Hematopoietic multipotent progenitor cell treated with erythropoietin and hydrocortisone succinate and interleukin-3 and kit ligand, for 15 days (in vitro differentiated cells): ENCODE measurements around the gene SPATA20.

Experiments used
- DNase-seq: peaks from one replicate; pipeline ENCODE4 v3.0.0-alpha.2; 2015; ENCODE audit warnings: low spot score

The SPATA20 gene

DNA sequence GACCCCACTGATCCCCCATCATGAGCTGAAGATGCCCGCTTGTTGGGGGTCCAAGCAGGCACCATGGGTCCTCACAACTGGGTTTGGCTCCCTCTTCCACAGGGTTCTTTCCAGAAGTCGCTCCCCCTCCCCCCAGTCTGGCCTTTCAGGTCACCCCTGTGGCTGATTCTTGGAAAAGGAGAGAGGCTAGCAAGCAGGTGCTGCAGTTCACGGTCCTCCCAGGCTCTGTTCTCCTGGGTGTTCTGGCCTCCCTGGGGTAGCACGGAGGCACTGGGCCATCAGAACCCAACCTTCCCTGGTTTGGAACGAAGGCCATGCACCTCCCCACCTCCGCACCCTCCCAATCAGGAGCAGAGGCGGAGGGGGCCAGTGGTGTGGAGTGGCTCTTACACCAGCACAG lies 32.4 kb downstream of the SPATA20 start:
- no peak for DNase-seq

DNA sequence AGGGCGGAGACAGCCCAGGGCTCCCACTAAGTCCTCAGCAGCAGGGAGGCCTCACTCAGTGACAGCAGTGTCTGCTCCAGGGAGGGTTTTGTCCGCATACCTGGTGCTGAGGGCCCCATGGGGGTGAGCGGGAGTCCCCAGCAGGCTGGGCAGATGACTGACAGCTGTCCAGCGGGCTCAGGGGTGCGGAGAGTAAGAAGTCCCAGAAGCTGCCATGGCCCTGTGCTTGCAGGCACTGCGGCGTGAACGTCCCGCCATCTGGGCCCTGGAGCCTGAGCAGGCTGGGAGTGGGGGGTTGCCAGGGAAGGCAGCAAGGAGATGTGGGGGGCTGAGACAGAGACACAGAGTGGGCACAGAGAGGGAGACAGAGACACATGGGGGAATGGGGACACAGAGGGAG lies 33.7 kb downstream of the SPATA20 start:
- no peak for DNase-seq

DNA sequence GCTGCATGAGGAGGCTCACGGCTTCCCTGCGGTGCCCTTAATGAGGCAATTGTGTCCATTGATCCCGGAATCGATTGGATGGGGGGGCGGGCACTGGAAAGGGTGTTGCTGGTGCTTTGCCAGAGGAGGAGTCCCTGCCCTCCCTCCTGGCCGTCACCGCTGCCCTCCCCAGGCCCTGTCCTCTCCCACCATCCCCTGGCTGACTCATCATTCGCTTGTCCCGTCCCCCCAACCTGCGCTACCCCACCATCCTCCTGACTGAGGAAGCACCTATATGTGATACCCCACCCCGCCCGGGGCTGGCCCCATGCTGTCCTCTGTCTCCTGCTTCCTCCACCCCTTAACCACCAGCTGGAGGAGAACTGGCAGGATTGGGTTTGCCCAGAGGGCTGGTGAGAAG lies 34.3 kb downstream of the SPATA20 start:
- DNase-seq: no peak

DNA sequence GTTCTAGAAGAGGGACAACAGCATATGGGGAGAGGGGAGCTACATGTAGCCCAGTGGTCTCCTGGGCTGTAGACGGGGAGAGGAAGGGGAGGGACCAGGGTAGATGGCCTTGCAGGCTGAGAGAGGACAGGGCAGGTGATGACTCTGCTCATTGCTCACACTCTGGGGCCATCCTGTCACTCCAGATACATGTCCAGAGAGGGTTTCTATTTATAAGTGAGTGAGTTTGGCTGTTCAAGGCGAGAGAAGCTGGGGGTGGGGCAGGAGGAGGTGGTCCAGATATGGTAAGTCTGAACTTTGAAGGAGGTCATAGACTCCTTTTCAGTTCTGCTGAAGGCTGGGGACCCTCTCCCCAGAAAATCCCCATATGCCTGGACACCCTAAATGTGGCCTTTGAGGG lies 35.8 kb downstream of the SPATA20 start:
- DNase-seq: no peak

DNA sequence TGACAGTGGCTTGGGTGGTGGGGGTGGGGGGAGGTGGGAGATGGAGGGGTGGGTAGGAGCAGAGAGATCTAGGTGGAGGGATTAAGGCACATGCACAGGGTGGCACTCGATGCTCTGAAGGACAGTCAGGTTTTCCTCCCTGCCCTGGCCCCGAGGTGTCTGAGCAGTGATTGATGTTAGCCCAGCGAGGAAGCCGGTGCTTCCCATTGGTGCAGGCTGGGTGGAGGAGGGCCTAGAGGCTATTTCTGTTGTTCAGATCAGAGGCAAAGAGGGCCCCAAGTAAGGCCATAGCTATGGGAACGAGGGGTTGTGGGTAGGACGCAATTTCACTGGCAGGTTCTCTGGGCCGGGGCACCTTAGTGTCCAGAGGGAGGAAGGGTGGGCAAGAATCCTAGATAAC lies 36.7 kb downstream of the SPATA20 start:
- DNase-seq: no peak

DNA sequence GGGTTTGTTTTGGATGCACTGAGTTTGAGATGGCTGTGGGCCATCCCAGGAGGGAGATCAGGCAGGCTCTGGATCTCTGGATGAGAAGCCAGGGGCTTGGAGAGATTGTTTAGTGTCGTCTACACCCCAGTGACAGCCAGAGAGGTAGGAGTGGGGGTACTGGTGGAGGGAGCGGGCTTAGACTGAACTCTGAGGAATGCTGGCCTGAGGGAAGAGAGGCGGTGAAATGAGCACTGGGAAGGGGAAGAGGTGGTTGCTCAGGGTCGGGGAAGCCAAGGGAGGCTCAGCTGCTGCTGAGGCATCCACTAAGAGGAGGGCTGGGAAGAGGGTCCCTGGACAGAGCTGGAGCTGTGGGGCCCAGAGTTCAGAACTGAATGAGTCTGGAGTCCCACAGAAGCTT lies 37.1 kb downstream of the SPATA20 start:
- DNase-seq: no peak

DNA sequence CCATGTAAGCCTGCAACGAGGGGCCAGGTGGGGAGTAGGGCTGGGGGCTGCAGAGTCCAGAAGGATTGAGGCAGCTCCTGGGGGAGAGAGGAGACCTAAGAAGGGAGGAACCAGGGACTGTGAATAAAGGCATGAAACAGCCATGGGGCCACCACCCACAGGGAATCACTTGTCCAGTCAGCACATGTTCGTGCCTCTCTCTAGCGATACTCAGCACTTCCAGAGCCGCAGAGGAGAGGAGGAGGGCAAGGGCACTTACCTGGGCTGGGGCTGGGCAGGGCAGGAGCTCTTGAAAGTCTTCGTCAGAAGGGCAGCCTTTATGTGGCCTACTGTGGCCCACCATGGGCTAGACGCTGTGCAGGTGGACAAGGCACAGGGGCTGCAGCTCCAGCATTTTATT lies 37.8 kb downstream of the SPATA20 start:
- no peak for DNase-seq

DNA sequence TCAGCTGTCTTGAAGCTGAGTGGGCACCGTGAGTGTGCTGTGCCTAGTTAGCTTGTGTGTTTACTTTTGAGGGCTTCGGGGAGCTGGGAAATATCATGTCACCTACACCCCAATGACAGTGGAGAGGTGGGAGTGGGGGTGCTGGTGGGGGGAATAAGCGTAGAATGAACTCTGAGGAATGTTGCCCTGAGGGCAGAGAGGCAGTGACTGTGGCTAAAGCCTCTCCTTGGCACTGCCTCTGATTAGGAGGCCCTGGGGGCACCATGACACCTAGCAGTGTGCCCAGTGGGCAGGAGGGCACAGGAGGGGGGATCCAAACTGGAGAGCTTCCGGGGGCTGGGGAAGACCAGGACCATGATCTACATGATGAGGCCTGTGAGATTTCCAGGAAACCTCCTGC lies 38.4 kb downstream of the SPATA20 start:
- DNase-seq: no peak

DNA sequence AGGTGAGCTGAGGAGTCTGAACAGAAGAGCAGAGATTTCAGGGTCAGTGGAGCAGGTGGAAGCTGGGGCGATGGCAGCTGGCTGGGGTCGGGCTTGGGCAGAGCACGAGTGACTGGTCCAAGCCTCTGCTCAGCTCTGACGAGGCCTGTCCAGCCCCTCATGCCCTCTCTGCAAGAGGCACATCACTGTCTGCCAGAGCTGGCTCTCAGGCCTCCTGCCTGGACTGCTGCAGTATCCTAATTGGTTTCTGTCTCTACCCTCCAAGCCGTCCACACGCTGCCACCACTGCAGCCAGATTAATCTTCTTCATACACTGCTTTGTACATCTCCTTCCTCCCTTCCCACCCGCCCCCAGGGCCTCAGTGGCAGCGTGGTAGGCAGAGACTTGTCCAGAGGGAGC lies 38.9 kb downstream of the SPATA20 start:
- no peak for DNase-seq

DNA sequence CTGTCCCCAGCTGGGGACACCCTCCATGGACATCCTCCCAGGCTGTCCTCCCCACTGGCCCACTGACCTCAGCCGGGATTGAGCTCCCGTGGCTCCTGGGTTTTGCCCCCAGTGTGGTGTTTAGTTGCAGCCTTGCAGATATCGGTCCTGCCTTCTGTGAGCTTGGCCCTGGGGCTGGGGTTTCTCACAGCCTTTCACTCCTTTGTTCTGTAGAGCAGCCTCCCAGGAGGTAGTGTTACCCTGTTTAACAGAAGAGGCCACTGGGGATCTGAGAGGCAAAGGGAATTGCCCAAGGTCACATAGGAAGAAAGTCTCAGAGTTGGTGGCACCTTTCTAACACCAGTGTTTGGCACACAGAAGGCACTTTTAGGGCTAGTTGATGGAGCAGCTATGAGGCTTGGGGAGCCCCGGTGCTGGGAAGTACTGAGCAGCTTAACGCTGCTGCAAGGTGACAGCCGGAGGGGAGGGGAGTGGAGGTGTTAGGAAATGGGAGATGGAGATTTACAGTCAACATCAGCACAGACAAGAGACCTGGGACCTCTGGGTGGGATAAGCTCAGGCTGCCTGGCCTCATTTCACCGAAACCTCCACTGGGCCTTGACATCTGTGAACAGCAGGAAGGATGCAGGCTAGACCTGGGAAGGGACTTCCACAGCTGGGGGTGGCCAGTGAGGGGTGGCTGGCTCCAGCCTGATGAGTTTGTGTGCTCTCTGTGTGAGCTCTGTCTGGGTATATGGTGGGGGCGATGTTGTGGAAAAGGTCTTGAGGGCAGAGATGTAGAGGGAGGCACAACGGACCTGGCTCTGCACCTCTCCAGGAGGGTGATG lies 39.7 kb downstream of the SPATA20 start:
- no peak for DNase-seq

DNA sequence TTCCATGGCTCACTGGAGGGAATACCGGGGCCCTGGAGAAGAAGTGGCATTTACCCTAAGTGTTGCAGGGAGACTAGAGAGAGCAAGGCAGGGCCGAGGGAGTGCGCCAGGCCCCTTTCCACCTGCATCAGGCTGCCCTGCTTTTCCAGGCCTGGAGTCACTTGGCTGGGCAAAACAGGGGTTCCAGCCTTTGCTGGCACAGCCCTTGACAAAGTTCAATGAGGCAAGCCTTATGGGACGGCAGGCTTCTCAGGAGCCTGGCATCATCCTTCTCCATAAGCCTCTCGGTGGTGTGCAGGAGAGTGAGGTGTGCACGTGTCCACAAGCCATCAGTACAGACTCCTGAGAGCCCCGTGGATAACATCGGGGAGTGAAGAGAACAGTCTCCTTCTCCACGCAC lies 40.6 kb downstream of the SPATA20 start:
- no peak for DNase-seq

DNA sequence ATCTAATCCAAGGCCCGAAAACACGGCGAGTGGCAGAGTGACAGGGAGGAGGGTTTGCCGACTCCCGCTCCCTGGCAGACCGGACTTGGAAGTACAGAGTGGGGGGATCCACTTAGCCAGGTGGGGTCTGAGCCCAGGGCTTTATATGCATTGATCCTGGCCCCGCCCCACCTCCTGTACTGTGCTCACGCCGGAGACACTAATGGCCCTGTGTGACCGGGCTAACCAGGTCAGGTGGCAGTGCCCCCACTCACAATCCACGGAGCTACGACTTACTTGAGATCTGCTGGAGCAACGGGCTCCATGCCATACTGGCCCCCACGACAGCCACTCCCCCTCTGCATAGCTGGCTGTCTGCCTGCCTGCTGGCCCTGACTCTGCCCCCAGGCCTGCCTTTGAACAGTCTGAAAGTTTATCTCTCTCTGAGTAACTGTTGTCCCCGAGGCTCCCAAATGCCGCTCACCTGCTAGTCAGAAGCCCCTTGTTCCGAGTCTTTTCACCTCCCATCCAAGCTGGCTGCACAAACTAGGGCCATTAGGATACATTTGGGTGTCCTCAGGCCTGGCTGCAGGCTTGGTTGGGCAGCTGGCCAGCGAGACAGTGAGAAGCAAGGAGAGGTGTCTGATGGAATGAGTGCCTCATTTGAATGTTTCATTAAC lies 41.5 kb downstream of the SPATA20 start:
- DNase-seq: no peak

DNA sequence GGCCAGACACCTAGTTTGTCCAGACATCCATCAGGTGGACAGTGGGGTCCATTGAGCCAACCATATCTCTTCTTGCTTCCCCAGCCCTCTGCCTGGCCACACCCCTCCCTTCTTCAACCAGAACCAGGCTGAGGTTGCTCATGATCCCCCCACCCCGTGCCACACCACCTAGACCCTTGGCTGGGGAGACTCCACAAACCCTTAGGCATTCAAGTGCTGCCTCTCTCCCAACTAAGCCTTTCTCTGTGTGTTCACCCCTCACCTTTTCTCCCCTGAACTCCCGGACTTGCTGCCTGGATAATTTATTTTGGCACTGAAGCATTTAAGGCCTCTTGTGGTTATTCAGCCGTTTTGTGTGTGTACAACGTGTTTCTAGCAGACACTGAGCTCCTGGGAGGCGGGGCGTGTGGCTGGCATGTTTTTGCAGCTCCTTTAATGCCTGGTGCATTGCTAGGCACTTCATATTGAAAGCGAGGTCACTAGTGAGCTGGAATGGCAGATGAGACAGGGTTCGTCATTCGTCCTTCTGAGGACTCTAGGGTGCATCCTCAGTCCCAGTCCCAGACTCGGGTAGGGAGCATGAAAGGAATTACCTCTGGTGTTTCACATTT lies 42.2 kb downstream of the SPATA20 start:
- no peak for DNase-seq

DNA sequence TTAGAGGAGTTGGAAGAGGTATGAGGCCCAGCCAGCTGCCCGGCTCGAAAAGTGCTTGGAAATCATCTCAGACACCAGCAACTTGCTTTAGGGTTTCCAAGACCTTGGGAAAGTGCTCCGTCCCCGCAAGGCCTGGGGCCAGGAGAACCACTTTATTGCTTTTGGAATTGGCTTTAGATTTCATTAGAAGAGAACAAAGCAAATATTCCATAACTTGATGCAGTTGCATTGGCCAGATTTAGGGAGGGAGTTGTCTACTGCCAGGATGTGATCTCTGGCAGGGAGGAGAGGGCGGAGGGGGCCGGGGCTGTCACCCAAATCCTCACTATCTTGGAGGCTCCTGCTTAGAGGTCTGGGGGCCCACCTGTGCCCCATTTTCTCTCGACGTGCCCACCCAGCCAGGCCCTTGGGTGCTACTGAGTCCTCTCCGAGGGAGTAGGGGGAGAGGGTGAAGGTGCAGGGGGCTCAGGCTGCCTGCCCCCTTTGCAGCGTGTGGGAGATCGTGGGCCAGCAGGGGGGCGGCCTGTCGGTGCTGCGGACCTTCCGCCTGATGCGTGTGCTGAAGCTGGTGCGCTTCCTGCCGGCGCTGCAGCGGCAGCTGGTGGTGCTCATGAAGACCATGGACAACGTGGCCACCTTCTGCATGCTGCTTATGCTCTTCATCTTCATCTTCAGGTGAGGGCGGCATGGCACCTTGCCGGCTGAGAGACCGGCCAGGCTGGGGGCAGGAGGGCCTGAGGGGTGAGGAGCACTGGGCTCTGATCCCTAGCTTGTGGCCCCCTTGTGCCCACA lies 44.2 kb downstream of the SPATA20 start:
- DNase-seq: no peak

DNA sequence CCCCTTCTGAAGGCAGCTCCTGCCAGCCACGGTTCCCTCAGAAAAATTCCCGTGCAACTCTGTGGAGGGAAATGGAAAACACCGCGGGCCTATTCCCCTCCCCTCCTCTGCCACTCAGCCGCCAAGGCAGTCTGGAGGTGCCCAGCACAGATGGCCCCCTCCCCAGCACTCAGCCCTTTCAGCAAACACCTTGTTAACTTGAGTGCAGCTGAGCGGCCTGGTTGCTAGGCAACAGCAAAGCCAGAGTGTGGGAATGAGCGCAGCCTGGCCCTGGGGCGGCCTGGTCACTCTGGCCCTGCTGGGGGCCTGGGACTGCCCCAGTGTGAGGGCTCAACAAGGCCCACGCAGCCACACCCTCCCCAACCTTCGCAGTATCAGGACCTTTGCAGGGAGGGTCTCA lies 46.3 kb downstream of the SPATA20 start:
- no peak for DNase-seq

DNA sequence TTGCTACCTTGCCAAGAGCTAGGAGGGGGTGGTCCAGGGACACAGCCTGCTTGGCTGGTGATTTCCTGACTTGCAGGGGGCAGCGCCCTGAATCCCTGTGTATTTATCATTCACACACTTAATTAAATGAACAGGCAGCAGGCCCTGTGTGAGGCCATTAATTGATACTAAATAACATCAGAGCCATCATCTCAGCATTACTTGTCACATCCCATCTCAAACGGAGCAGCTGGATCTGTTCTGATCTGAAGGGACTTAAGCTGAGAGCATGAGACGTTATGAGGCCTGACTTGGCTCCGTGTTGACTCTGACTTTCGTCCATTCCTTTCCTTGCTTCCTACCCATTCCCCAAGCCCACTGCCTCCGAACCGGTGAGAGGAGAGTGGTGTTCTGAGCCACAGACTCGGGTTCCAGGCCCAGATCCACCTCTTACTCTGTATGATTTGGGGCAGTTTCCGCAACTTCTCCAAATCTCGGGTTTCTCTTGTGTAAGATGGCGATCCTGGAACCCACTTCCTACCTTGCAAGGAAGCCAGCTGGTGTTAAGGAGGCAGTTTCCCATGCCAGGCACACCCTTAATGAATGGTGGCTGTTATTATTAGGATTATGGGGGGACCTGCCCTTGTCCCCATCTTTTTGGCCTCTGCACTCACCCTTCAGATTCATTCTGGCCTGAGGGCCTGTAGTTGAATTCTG lies 47.3 kb downstream of the SPATA20 start:
- DNase-seq: no peak

DNA sequence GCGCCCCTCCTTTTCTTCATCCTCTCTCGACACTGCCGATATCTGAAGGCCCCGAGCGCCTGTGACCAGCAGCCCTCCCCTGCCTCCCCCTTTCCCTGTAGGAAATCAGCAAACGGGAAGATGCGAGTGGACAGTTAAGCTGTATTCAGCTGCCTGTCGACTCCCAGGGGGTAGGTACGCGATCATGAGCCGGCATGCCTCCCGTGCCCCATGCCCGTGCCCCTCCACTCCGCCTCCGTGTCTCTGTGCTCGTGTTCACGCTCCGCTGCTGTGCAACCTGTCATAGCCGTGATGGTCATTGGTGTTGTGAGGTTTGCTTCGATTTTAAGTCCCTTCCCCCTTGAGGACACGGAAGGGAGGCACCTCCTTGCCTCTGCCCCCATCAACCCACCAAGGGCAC lies 47.9 kb downstream of the SPATA20 start:
- DNase-seq: no peak

DNA sequence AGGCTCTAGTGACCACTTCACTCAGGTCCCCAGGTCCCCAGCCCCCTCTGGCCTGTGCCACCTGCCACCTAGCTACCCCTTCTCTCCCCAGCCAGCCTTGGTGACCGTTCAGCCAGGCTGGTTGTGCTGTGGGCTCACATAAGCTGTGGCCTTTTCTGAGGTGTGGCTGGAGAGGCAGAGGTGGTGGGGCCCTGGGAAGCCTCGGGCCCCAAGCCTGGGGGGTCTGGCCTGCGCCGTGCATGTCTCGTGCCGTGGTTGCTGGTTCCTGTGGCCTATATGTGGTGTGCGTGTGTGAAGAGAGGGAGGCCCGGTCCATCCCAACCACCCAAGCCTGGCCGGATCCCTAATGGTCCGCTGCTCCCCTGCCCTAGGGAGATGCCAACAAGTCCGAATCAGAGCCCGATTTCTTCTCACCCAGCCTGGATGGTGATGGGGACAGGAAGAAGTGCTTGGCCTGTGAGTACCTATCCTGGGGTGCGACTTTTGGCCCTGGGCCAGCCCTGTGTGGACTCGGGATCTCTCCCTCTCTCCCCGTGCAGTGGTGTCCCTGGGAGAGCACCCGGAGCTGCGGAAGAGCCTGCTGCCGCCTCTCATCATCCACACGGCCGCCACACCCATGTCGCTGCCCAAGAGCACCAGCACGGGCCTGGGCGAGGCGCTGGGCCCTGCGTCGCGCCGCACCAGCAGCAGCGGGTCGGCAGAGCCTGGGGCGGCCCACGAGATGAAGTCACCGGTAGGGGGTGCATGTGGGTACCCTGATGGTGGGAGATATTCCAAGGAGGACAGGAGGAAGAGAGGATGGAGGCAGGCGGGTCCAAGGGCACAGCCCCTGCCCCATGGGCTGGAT lies 49.4 kb downstream of the SPATA20 start:
- DNase-seq: no peak

DNA sequence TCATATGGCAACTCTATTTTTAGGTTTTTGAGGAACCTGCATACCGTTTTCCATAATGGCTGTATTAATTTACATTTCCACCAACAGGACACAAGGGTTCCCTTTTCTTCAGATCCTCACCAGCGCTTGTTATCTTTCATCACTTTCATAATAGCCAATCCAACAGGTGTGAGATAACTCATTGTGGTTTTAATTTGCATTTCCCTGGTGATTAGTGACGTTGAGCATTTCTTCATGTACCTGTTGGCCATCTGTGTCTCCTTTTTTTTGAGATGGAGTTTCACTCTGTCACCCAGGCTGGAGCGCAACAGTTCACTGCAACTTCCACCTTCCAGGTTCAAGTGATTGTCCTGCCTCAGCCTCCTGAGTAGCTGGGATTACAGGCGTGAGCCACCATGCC lies 51.5 kb downstream of the SPATA20 start:
- DNase-seq: no peak

DNA sequence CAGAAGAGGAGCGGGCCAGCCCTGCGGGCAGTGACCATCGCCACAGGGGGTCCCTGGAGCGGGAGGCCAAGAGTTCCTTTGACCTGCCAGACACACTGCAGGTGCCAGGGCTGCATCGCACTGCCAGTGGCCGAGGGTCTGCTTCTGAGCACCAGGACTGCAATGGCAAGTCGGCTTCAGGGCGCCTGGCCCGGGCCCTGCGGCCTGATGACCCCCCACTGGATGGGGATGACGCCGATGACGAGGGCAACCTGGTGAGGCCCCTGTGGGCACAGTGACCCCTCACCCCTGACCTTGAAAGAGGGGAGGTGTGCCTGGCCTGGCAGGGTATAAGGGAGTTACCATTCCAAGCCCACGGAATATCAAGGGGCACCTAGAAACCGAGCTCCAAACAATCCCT lies 52.6 kb downstream of the SPATA20 start:
- DNase-seq: no peak

DNA sequence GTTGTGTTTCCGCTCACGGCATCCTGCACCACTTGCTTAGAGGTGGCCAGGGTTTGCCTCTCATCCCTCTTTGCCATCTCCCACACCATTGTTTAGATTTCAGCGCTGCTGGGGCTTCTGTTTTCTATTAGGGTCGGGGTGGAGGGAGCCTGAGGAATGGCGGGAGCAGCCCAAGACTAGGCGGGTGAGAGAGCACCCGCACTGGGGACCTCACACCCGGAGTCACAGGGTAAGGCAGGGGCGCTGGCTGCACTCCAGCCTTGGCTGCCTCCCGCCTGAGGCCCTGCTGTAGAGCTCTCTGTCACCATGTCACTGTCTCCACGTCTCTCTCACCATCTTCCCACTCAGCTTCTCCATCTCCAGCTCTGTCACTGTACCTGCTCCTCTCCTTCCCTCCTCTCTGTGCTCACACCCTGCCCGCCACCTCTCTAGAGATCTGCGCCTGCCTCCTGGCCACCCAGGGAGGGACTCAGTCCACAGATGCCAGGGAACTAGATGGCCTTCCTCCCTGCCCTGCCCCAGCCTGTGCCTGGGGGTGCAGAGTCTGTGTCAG lies 54.9 kb downstream of the SPATA20 start:
- DNase-seq: no peak
